HepG2 (cell line): ENCODE results near the gene ABHD2. TPM values are rescaled to one million over a fixed set of nuclear protein-coding genes. Genes with fewer than 3 reads are reported as not detected.

Experiments
- AKAP8 ChIP-seq: sonication (generic); formaldehyde crosslinking; IDR thresholded peaks from 2 replicates; pipeline ENCODE4 v1.5.1; 2020; ENCODE audit warnings: mild to moderate bottlenecking, missing genetic modification reagents
- CHCHD3 ChIP-seq: sonication (generic); formaldehyde crosslinking; IDR thresholded peaks from 2 replicates; pipeline ENCODE4 v1.8.0; 2022; ENCODE audit warnings: mild to moderate bottlenecking, missing genetic modification reagents, moderate library complexity
- GTF2F1 ChIP-seq: fragments of 150-350 bp; IDR thresholded peaks from 2 replicates; pipeline ENCODE4 v1.6.1; 2014; ENCODE audit warnings: low read length
- HDAC2 ChIP-seq: sonication (generic); formaldehyde crosslinking; IDR thresholded peaks from 2 replicates; pipeline ENCODE4 v1.4.0; 2020; ENCODE audit warnings: missing genetic modification reagents
- HNRNPK ChIP-seq: fragments of 200-400 bp; formaldehyde crosslinking; IDR thresholded peaks from 2 replicates; pipeline ENCODE4 v1.6.1; 2018; ENCODE audit warnings: low read length, low read depth, moderate library complexity, mild to moderate bottlenecking; ENCODE audit not compliant: poor library complexity, severe bottlenecking
- IKZF4 ChIP-seq: sonication (generic); formaldehyde crosslinking; IDR thresholded peaks from 2 replicates; pipeline ENCODE4 v1.5.1; 2020; ENCODE audit warnings: borderline replicate concordance, mild to moderate bottlenecking, low read depth, missing genetic modification reagents; ENCODE audit errors: not compliant biosample characterization
- MED8 ChIP-seq: sonication (generic); formaldehyde crosslinking; IDR thresholded peaks from 2 replicates; pipeline ENCODE4 v1.8.1; 2023; ENCODE audit warnings: mild to moderate bottlenecking, missing genetic modification reagents; ENCODE audit not compliant: insufficient replicate concordance
- MIER2 ChIP-seq: IDR thresholded peaks from 2 replicates; pipeline ENCODE4 v1.6.1; 2016; ENCODE audit warnings: missing biosample characterization, missing genetic modification reagents
- NCOA2 ChIP-seq: sonication (generic); formaldehyde crosslinking; IDR thresholded peaks from 2 replicates; pipeline ENCODE4 v1.8.0; 2022; ENCODE audit warnings: inconsistent platforms
- NFKB2 ChIP-seq: sonication (generic); formaldehyde crosslinking; IDR thresholded peaks from 2 replicates; pipeline ENCODE4 v1.4.0; 2020; ENCODE audit warnings: missing genetic modification reagents, borderline replicate concordance
- SIX4 ChIP-seq: sonication (generic); formaldehyde crosslinking; IDR thresholded peaks from 2 replicates; pipeline ENCODE4 v1.4.0; 2020; ENCODE audit warnings: missing genetic modification reagents
- SP2 ChIP-seq: sonication (generic); formaldehyde crosslinking; IDR thresholded peaks from 2 replicates; pipeline ENCODE4 v1.5.1; 2020; ENCODE audit warnings: mild to moderate bottlenecking, missing genetic modification reagents
- SRSF4 ChIP-seq: fragments of 200-400 bp; formaldehyde crosslinking; IDR thresholded peaks from one replicate; pipeline ENCODE4 v1.6.1; 2018; ENCODE audit warnings: mild to moderate bottlenecking, low read depth, low read length, moderate library complexity; ENCODE audit not compliant: poor library complexity, severe bottlenecking
- YY1 ChIP-seq: IDR thresholded peaks from 2 replicates; pipeline ENCODE4 v1.6.1; 2011; ENCODE audit warnings: low read length, low read depth, moderate library complexity, mild to moderate bottlenecking; ENCODE audit not compliant: insufficient read depth, insufficient replicate concordance
- ZBTB7A ChIP-seq: sonication (generic); formaldehyde crosslinking; IDR thresholded peaks from 2 replicates; pipeline ENCODE4 v1.8.0; 2022; ENCODE audit warnings: mild to moderate bottlenecking, missing genetic modification reagents
- ZNF24 ChIP-seq: fragments of 450-650 bp; IDR thresholded peaks from 2 replicates; pipeline ENCODE4 v1.6.1; 2017; ENCODE audit warnings: antibody characterized with exemption, mild to moderate bottlenecking
- ZNF274 ChIP-seq: sonication (generic); formaldehyde crosslinking; IDR thresholded peaks from 2 replicates; pipeline ENCODE4 v1.5.1; 2020; ENCODE audit warnings: mild to moderate bottlenecking, missing genetic modification reagents
- ZNF354B ChIP-seq: sonication (generic); formaldehyde crosslinking; IDR thresholded peaks from 2 replicates; pipeline ENCODE4 v1.8.0; 2022; ENCODE audit warnings: mild to moderate bottlenecking, missing genetic modification reagents
- ZNF7 ChIP-seq: IDR thresholded peaks from 2 replicates; pipeline ENCODE4 v1.6.1; 2016; ENCODE audit warnings: missing biosample characterization, missing genetic modification reagents
- polyA plus RNA-seq, 8 experiments: library from polyadenylated mRNA; depleted of rRNA in 3 of 8; stranded (reverse) in 7 of 8; unstranded in 1 of 8; fragments of >200 nt; fragmentation: Illumina TruSeq in 4 of 8; extraction: Trizol in 4 of 8; gene quantifications; 2 replicates each; pipeline versions ENCODE4 v1.2.1 to v1.2.3, GENCODE V29; 2011 to 2016; ENCODE audit warnings: low read depth in 4 of 8, missing spikeins in 1 of 8, mixed read lengths in 1 of 8; ENCODE audit not compliant: insufficient read depth in 1 of 8
- total RNA-seq, 5 experiments: library from RNA; depleted of rRNA; stranded (reverse); fragments of >200 nt; fragmentation: Illumina TruSeq; extraction: Trizol; gene quantifications; 2 replicates each; pipeline ENCODE4 v1.2.3, GENCODE V29; 2016; ENCODE audit warnings: low read depth in 1 of 5
- TF ChIP-seq, protein P1 (sequence below): IDR thresholded peaks from 2 replicates; pipeline ENCODE4 v1.6.1; 2016; ENCODE audit warnings: low read depth
- TF ChIP-seq, protein P2 (sequence below): sonication (generic); formaldehyde crosslinking; IDR thresholded peaks from 2 replicates; pipeline ENCODE4 v1.5.0; 2020; ENCODE audit warnings: mild to moderate bottlenecking, missing genetic modification reagents, borderline replicate concordance
- TF ChIP-seq, protein P3 (sequence below): sonication (generic); formaldehyde crosslinking; IDR thresholded peaks from 2 replicates; pipeline ENCODE4 v1.8.0; 2022; ENCODE audit warnings: mild to moderate bottlenecking, missing genetic modification reagents; ENCODE audit not compliant: insufficient replicate concordance
- TF ChIP-seq, protein P4 (sequence below): sonication (generic); formaldehyde crosslinking; IDR thresholded peaks from 2 replicates; pipeline ENCODE4 v1.5.0; 2020; ENCODE audit warnings: missing genetic modification reagents, mild to moderate bottlenecking, borderline replicate concordance

Gene ABHD2
- total and polyA plus RNA-seq, 2 of the 13 experiments (the other 11 are each of a cell fraction or from before 2014, with no cell fraction given): 14.8 to 22.4 TPM

DNA sequence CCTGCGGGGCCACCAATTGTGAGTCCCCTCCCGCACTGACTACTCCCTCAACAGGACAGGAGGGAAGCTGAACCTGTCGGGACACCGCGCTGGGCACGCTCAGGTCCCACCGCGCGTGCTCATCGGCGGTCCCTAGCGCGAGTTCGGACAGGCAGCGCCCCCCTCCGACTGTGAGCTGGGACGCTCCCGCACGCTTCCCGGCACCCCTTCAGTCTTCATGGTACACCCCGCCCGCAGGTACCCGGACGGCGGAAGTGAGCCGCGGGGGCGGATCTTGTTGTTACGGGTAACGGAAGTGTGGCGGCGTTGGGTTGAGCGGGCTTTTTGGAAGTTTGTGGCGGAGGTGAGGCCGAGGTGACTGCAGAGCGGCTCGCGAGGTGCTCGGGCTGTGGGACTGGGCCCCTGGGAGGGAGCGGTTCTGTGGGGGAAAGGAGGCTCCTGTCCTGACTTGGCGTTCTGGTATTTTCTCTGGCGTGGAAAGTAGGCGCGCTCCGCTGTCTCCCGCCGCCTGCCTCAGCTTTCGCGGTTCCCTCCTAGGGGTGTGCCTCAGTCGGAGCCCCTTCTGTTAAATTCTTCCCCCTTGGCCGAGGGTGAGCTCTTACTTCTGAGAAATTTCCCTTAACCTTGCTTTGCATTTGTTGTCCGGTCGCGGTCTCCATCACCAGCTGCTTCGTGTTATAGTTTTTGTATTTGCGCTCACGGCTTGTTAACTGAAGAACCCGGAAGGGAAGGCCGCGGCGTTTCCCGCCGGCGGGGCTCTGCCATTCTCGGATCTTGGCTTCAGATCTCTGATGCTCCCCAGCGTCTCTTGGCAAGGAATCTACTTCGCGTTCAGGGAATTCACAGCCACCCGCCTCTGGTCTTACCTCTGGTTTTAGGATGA, 155.7 kb downstream of the ABHD2 start, which contains the start of gene FANCI (continued):
- TF ChIP-seq, protein P1, sequence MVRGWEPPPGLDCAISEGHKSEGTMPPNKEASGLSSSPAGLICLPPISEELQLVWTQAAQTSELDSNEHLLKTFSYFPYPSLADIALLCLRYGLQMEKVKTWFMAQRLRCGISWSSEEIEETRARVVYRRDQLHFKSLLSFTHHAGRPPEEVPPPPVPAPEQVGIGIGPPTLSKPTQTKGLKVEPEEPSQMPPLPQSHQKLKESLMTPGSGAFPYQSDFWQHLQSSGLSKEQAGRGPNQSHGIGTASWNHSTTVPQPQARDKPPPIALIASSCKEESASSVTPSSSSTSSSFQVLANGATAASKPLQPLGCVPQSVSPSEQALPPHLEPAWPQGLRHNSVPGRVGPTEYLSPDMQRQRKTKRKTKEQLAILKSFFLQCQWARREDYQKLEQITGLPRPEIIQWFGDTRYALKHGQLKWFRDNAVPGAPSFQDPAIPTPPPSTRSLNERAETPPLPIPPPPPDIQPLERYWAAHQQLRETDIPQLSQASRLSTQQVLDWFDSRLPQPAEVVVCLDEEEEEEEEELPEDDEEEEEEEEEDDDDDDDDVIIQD (CRISPR knock-in tag): peak; percentile 18
- no peak for TF ChIP-seq CHCHD3
- TF ChIP-seq, protein P2, sequence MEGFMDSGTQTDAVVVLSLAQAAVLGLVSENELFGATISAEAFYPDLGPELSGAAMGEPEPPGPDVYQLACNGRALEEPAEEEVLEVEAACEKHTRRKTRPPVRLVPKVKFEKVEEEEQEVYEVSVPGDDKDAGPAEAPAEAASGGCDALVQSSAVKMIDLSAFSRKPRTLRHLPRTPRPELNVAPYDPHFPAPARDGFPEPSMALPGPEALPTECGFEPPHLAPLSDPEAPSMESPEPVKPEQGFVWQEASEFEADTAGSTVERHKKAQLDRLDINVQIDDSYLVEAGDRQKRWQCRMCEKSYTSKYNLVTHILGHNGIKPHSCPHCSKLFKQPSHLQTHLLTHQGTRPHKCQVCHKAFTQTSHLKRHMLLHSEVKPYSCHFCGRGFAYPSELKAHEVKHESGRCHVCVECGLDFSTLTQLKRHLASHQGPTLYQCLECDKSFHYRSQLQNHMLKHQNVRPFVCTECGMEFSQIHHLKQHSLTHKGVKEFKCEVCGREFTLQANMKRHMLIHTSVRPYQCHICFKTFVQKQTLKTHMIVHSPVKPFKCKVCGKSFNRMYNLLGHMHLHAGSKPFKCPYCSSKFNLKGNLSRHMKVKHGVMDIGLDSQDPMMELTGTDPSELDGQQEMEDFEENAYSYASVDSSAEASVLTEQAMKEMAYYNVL (CRISPR knock-in tag): 0 out of 2 replicates have a peak, but pooled peaks have one; percentile 47
- TF ChIP-seq ZBTB7A: no peak
- TF ChIP-seq, protein P3, sequence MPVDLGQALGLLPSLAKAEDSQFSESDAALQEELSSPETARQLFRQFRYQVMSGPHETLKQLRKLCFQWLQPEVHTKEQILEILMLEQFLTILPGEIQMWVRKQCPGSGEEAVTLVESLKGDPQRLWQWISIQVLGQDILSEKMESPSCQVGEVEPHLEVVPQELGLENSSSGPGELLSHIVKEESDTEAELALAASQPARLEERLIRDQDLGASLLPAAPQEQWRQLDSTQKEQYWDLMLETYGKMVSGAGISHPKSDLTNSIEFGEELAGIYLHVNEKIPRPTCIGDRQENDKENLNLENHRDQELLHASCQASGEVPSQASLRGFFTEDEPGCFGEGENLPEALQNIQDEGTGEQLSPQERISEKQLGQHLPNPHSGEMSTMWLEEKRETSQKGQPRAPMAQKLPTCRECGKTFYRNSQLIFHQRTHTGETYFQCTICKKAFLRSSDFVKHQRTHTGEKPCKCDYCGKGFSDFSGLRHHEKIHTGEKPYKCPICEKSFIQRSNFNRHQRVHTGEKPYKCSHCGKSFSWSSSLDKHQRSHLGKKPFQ: no peak
- no peak for TF ChIP-seq IKZF4 (CRISPR knock-in tag)
- peak; percentile 22 for TF ChIP-seq MED8 (CRISPR knock-in tag)
- TF ChIP-seq, protein P4, sequence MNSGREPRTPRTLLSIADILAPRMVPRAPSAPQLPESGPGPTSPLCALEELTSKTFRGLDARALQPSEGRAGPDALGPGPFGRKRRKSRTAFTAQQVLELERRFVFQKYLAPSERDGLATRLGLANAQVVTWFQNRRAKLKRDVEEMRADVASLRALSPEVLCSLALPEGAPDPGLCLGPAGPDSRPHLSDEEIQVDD: peak; percentile 76; the same call in 1 of the 2 replicates
- TF ChIP-seq MIER2: no peak
- no peak for TF ChIP-seq ZNF7 (CRISPR knock-in tag)
- TF ChIP-seq NFKB2: no peak; the same call in 1 of the 2 replicates
- TF ChIP-seq ZNF354B (CRISPR knock-in tag): no peak
- no peak for TF ChIP-seq AKAP8 (CRISPR knock-in tag)
- TF ChIP-seq NCOA2: 0 out of 2 replicates have a peak, but pooled peaks have one; percentile 10
- TF ChIP-seq SRSF4: no peak
- no peak for TF ChIP-seq GTF2F1
- peak; percentile 94 for TF ChIP-seq SP2 (CRISPR knock-in tag)
- peak; percentile 63; the same call in 1 of the 2 replicates for TF ChIP-seq HDAC2 (CRISPR knock-in tag)
- TF ChIP-seq YY1: peak; percentile 54
- TF ChIP-seq ZNF274 (CRISPR knock-in tag): no peak; the same call in 1 of the 2 replicates
- no peak for TF ChIP-seq ZNF24
- TF ChIP-seq SIX4 (CRISPR knock-in tag): no peak
- TF ChIP-seq HNRNPK: no peak
